ENCODE data around the gene PNKD.

- TF ChIP-seq CTCF (IDR thresholded peaks at IDR 0.05) (no peak), POLR2A (IDR thresholded peaks at IDR 0.05) (no peak)
Measured at GRCh38 chr2:218229851-218230250, 40.5 kb upstream of the PNKD start.
